ENCODE measurements around the gene PRKAR1B. TPM values are rescaled to one million over a fixed set of nuclear protein-coding genes. Genes with fewer than 3 reads are reported as not detected.
"Not testable (repeated sequence)": the region's sequence is repeated elsewhere in the genome, so short reads cannot be mapped to it uniquely, and the experiment has no call there.

The PRKAR1B gene
- total RNA-seq, 1 experiment from 2014 or later: 14.1 TPM

DNA sequence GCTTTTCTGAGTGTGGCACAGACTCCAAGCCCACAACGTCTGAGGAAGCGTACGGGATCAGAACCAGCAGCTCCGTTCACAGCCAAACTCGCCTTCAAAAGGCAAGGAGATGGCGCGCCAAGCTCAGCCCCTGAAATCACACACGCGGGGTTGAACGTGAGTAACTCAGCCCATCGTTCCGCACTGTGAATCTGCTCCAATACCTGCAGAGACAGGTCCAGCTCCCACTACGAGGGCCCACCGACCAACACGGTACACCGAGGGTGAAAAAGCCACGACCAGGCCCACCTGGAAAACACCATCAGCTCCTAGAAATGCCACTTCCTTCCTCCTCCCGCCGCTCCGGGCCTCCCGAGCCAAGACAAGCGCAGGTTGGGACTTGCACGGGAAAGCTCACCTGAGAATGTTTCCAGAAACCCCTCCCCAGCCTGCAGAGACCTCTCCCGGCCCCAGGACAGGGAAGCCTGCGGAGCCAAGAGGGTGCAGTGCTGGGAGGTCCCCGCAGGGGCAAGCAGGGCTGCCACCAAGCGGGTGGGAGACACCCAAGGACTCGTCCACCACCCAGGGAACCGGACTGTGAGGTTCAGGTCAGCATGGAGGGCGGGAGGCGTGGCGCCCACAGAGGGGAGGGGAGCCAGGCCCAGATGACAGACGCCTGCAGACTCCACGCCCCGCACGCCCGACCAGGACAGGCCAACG lies 113.5 kb downstream of the PRKAR1B start:
- Histone ChIP-seq H3K4me2 (ENCODE audit: low read length) (no peak overlapping the region), H3K9me3 (ENCODE audit: control insufficient read depth in 1 of 2, insufficient read depth in 1 of 2, low read depth in 1 of 2, low read length in 2 of 2) (no peaks in the 10 kb centered on the region)

DNA sequence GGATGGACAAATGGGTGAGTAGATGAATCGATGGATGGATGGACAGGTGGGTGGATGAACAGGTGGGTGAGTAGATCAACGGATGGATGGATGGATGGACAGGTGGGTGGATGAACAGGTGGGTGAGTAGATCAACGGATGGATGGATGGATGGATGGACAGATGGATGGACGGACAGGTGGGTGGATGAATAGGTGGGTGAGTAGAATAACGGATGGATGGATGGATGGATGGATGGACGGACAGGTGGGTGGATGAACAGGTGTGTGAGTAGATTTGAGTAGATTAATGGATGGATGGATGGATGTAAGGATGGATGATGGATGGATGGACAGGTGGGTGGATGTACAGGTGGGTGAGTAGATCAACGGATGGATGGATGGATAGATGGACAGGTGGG lies 115.2 kb downstream of the PRKAR1B start:
- H3K27me3 ChIP-seq (ENCODE audit: insufficient read depth, low read length); H2AFZ ChIP-seq (ENCODE audit: low read depth, low read length, poor library complexity, severe bottlenecking); H3K9ac ChIP-seq (ENCODE audit: low read length); H3K36me3 ChIP-seq (ENCODE audit: control insufficient read depth in 1 of 2, insufficient read depth in 2 of 2, low read length in 2 of 2); intact Hi-C loops (cut with micrococcal nuclease); H3K9me2 ChIP-seq (ENCODE audit: insufficient read depth); CTCF ChIA-PET; BruUV-seq (replicated peaks); POLR2A ChIA-PET; RAD21 ChIA-PET (ENCODE audit: low non-redundant PET in 1 of 2, low total read pairs in 2 of 2, uncharacterized antibody in 2 of 2, unreplicated experiment in 2 of 2); DNase-seq (ENCODE audit: low read depth, low spot score); H3K4me1 ChIP-seq (ENCODE audit: control insufficient read depth in 1 of 2, insufficient read depth in 2 of 2, low read length in 2 of 2); H3K79me2 ChIP-seq (ENCODE audit: insufficient read depth, low read length); H3K4me3 ChIP-seq (replicated peaks in 1 of 2; ENCODE audit: low read depth in 1 of 2, low read length in 2 of 2); ATAC-seq; H3K27ac ChIP-seq (ENCODE audit: low read depth, low read length); H3K9me3 ChIP-seq (ENCODE audit: control insufficient read depth in 1 of 2, insufficient read depth in 1 of 2, low read depth in 1 of 2, low read length in 2 of 2); H3K4me2 ChIP-seq (ENCODE audit: low read length); H4K20me1 ChIP-seq (ENCODE audit: insufficient read depth): not testable (repeated sequence)

More for the DNA sequence above, 113.5 kb downstream of the PRKAR1B start:
- POLR2A ChIA-PET: no interaction called here
- no peaks in the 10 kb centered on the region for H3K9me2 ChIP-seq (ENCODE audit: insufficient read depth)
- intact Hi-C loops (cut with micrococcal nuclease): no loop called here
- no peak overlapping the region for H3K27ac ChIP-seq (ENCODE audit: low read depth, low read length)
- no TSS peak for BruUV-seq (replicated peaks)
- no peaks in the 10 kb centered on the region for H3K36me3 ChIP-seq (ENCODE audit: control insufficient read depth in 1 of 2, insufficient read depth in 2 of 2, low read length in 2 of 2)
- no peaks in the 10 kb centered on the region for H4K20me1 ChIP-seq (ENCODE audit: insufficient read depth)
- no peak for DNase-seq (ENCODE audit: low read depth, low spot score)
- no peak overlapping the region for H3K9ac ChIP-seq (ENCODE audit: low read length)
- no peak overlapping the region for H3K4me3 ChIP-seq (replicated peaks in 1 of 2; ENCODE audit: low read depth in 1 of 2, low read length in 2 of 2)
- no peaks in the 10 kb centered on the region for H3K79me2 ChIP-seq (ENCODE audit: insufficient read depth, low read length)
- no peak overlapping the region for H2AFZ ChIP-seq (ENCODE audit: low read depth, low read length, poor library complexity, severe bottlenecking)
- no peaks in the 10 kb centered on the region for H3K4me1 ChIP-seq (ENCODE audit: control insufficient read depth in 1 of 2, insufficient read depth in 2 of 2, low read length in 2 of 2)
- ATAC-seq: no peak
- CTCF ChIA-PET: no interaction called here
- no peaks in the 10 kb centered on the region for H3K27me3 ChIP-seq (ENCODE audit: insufficient read depth, low read length)
- RAD21 ChIA-PET (ENCODE audit: low non-redundant PET in 1 of 2, low total read pairs in 2 of 2, uncharacterized antibody in 2 of 2, unreplicated experiment in 2 of 2): no interaction called here
- TF ChIP-seq CBX3 (IDR thresholded peaks at IDR 0.05; ENCODE audit: low read depth) (no peak), CEBPB (IDR thresholded peaks at IDR 0.05; ENCODE audit: low read depth) (no peak), EZH2phosphoT487 (IDR thresholded peaks at IDR 0.05; ENCODE audit: borderline replicate concordance) (no peak), POLR2AphosphoS5 (IDR thresholded peaks at IDR 0.05; ENCODE audit: low read depth, low read length) (no peak), FOSL1 (IDR thresholded peaks at IDR 0.05; ENCODE audit: low read depth) (no peak), EZH2 (IDR thresholded peaks at IDR 0.05) (no peak), EGR1 (IDR thresholded peaks at IDR 0.05; ENCODE audit: low read depth) (no peak), ELF1 (IDR thresholded peaks at IDR 0.05; ENCODE audit: borderline replicate concordance, low read depth) (no peak), RAD21 (IDR thresholded peaks at IDR 0.05; ENCODE audit: low read depth) (no peak), SIN3A (IDR thresholded peaks at IDR 0.05; ENCODE audit: low read depth) (no peak), SP1 (IDR thresholded peaks at IDR 0.05; ENCODE audit: low read depth) (no peak), JUND (IDR thresholded peaks at IDR 0.05) (no peak), TCF7L2 (IDR thresholded peaks at IDR 0.05; ENCODE audit: borderline replicate concordance, extremely low read depth, insufficient read depth, insufficient read length) (no peak), SRF (IDR thresholded peaks at IDR 0.05; ENCODE audit: low read depth) (no peak), ZFX (IDR thresholded peaks at IDR 0.05) (no peak), ZNF274 (IDR thresholded peaks at IDR 0.05; ENCODE audit: low read depth, low read length) (no peak)
- TF ChIP-seq, protein P1, sequence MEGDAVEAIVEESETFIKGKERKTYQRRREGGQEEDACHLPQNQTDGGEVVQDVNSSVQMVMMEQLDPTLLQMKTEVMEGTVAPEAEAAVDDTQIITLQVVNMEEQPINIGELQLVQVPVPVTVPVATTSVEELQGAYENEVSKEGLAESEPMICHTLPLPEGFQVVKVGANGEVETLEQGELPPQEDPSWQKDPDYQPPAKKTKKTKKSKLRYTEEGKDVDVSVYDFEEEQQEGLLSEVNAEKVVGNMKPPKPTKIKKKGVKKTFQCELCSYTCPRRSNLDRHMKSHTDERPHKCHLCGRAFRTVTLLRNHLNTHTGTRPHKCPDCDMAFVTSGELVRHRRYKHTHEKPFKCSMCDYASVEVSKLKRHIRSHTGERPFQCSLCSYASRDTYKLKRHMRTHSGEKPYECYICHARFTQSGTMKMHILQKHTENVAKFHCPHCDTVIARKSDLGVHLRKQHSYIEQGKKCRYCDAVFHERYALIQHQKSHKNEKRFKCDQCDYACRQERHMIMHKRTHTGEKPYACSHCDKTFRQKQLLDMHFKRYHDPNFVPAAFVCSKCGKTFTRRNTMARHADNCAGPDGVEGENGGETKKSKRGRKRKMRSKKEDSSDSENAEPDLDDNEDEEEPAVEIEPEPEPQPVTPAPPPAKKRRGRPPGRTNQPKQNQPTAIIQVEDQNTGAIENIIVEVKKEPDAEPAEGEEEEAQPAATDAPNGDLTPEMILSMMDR (IDR thresholded peaks at IDR 0.05 in 2 of 3, conservative IDR thresholded peaks at IDR 0.05 in 1 of 3; ENCODE audit: borderline replicate concordance in 1 of 3, insufficient read depth in 1 of 3, low read depth in 2 of 3, low read length in 2 of 3): no peak
- TF ChIP-seq, protein P2, sequence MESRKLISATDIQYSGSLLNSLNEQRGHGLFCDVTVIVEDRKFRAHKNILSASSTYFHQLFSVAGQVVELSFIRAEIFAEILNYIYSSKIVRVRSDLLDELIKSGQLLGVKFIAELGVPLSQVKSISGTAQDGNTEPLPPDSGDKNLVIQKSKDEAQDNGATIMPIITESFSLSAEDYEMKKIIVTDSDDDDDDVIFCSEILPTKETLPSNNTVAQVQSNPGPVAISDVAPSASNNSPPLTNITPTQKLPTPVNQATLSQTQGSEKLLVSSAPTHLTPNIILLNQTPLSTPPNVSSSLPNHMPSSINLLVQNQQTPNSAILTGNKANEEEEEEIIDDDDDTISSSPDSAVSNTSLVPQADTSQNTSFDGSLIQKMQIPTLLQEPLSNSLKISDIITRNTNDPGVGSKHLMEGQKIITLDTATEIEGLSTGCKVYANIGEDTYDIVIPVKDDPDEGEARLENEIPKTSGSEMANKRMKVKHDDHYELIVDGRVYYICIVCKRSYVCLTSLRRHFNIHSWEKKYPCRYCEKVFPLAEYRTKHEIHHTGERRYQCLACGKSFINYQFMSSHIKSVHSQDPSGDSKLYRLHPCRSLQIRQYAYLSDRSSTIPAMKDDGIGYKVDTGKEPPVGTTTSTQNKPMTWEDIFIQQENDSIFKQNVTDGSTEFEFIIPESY (IDR thresholded peaks at IDR 0.05; ENCODE audit: extremely low read depth, insufficient replicate concordance, low read length): no peak

All from HCT116 (cell line).